Vagina (tissue), 2 donors: ENCODE data around the gene C6orf52. TPM values are rescaled to one million over a fixed set of nuclear protein-coding genes. Genes with fewer than 3 reads are reported as not detected.

Source experiments
- DNase-seq, 2 donors: peaks; one replicate each; pipeline ENCODE4 v3.0.0-alpha.2; 2017; ENCODE audit errors: extremely low spot score in 2 of 2
- H3K27ac ChIP-seq: fragments of 200-600 bp; sonication (generic); one replicate; pipeline ENCODE4 v1.5.1; 2019
- H3K27me3 ChIP-seq: fragments of 200-600 bp; sonication (generic); one replicate; pipeline ENCODE4 v1.5.1; 2019
- H3K36me3 ChIP-seq, 2 donors: fragments of 200-600 bp; sonication (generic); one replicate each; pipeline ENCODE4 v1.5.1; 2017 to 2019
- H3K4me1 ChIP-seq: fragments of 200-600 bp; sonication (generic); one replicate; pipeline ENCODE4 v1.5.1; 2019
- H3K4me3 ChIP-seq, 2 donors: fragments of 200-600 bp; sonication (generic); 1 replicate in 1 of 2; 2 replicates in 1 of 2; pipeline ENCODE4 v1.5.1; 2016 to 2019
- H3K9me3 ChIP-seq: fragments of 200-600 bp; sonication (generic); one replicate; pipeline ENCODE4 v1.5.1; 2019
- CTCF ChIP-seq, 3 experiments: fragments of 450-650 bp in 2 of 3; fragments of 200-600 bp in 1 of 3; sonication (generic) in 1 of 3; IDR thresholded peaks; one replicate each; pipeline ENCODE4 v1.5.1; 2017 to 2019; ENCODE audit warnings: antibody characterized with exemption in 3 of 3, mild to moderate bottlenecking in 2 of 3, moderate library complexity in 2 of 3
- POLR2A ChIP-seq, 2 donors: fragments of 450-650 bp; IDR thresholded peaks; one replicate each; pipeline ENCODE4 v1.6.1; 2017; ENCODE audit warnings: antibody characterized with exemption in 2 of 2, mild to moderate bottlenecking in 2 of 2, moderate library complexity in 2 of 2
- POLR2AphosphoS5 ChIP-seq, 2 donors: sonication (generic); formaldehyde crosslinking; IDR thresholded peaks; one replicate each; pipeline ENCODE4 v1.9.0; 2017; ENCODE audit warnings: antibody characterized with exemption in 2 of 2, mild to moderate bottlenecking in 2 of 2, low read depth in 1 of 2; ENCODE audit not compliant: insufficient read depth in 1 of 2
- intact Hi-C: fragments of 100-400 bp; cut with DNase I; formaldehyde crosslinking; loops from one replicate; pipeline ENCODE4 v1.15.1; 2023
- total RNA-seq: library from RNA; depleted of rRNA; stranded (reverse); fragments of >200 nt; gene quantifications from one replicate; pipeline ENCODE4 v1.2.3, GENCODE V29; 2016

C6orf52 gene
- total RNA-seq, 1 donor from 2014 or later: not detected

GRCh38 chr6:10713962-10714361, 19.5 kb upstream of the C6orf52 start:
- Histone ChIP-seq H3K4me1 (no peaks in the 10 kb centered on the region), H3K27me3 (no peaks in the 10 kb centered on the region), H3K4me3 (no peak overlapping the region), H3K9me3 (no peaks in the 10 kb centered on the region), H3K27ac (no peak overlapping the region), H3K36me3 (peaks cover 0 to 3% of the 10 kb centered on the region in 2 donors)
- DNase-seq: no peak
- TF ChIP-seq POLR2AphosphoS5 (IDR thresholded peaks at IDR 0.05; ENCODE audit: insufficient read depth in 1 of 2, low read depth in 1 of 2) (no peak), CTCF (IDR thresholded peaks at IDR 0.05) (no peak), POLR2A (IDR thresholded peaks at IDR 0.05) (no peak)
- intact Hi-C loops: no loop called here

- Histone ChIP-seq H3K27me3 (no peaks in the 10 kb centered on the region), H3K36me3 (peaks cover 0 to 25% of the 10 kb centered on the region in 2 donors), H3K4me1 (peaks cover 34% of the 10 kb centered on the region), H3K27ac (no peak overlapping the region), H3K4me3 (no peak overlapping the region), H3K9me3 (no peaks in the 10 kb centered on the region)
- intact Hi-C loops: no loop called here
- TF ChIP-seq POLR2AphosphoS5 (IDR thresholded peaks at IDR 0.05; ENCODE audit: insufficient read depth in 1 of 2, low read depth in 1 of 2): no peak
- no peak for TF ChIP-seq CTCF (IDR thresholded peaks at IDR 0.05)
- no peak for TF ChIP-seq POLR2A (IDR thresholded peaks at IDR 0.05)
- DNase-seq: no peak
Measured at GRCh38 chr6:10696655-10697054, 2.2 kb upstream of the C6orf52 start.

- Histone ChIP-seq H3K4me3 (peak overlapping the region; percentile 73 to 80), H3K36me3 (peaks cover 0 to 25% of the 10 kb centered on the region in 2 donors), H3K9me3 (no peaks in the 10 kb centered on the region), H3K4me1 (peaks cover 34% of the 10 kb centered on the region), H3K27me3 (no peaks in the 10 kb centered on the region), H3K27ac (peak overlapping the region; percentile 90)
- intact Hi-C loops: no loop called here
- DNase-seq: no peak
- TF ChIP-seq CTCF (IDR thresholded peaks at IDR 0.05) (no peak), POLR2AphosphoS5 (IDR thresholded peaks at IDR 0.05; ENCODE audit: insufficient read depth in 1 of 2, low read depth in 1 of 2) (no peak), POLR2A (IDR thresholded peaks at IDR 0.05) (no peak)
Measured at GRCh38 chr6:10695086-10695657, 756 bp upstream of the C6orf52 start.

- H3K4me1 ChIP-seq: peaks cover 34% of the 10 kb centered on the region
- no peak for DNase-seq
- intact Hi-C loops: no loop called here
- TF ChIP-seq CTCF (IDR thresholded peaks at IDR 0.05) (no peak), POLR2AphosphoS5 (IDR thresholded peaks at IDR 0.05; ENCODE audit: insufficient read depth in 1 of 2, low read depth in 1 of 2) (no peak), POLR2A (IDR thresholded peaks at IDR 0.05) (no peak)
- no peaks in the 10 kb centered on the region for H3K9me3 ChIP-seq
- peak overlapping the region; percentile 73 to 80 for H3K4me3 ChIP-seq
- no peak overlapping the region for H3K27ac ChIP-seq
- no peaks in the 10 kb centered on the region for H3K27me3 ChIP-seq
- H3K36me3 ChIP-seq: peaks cover 0 to 10% of the 10 kb centered on the region in 2 donors
Measured at GRCh38 chr6:10692965-10693538, 1.4 kb downstream of the C6orf52 start.
